ENCODE data around the gene FAM236C.
"Not testable (repeated sequence)": the region's sequence is repeated elsewhere in the genome, so short reads cannot be mapped to it uniquely, and the experiment has no call there.

FAM236C gene

GRCh38 chrX:72912315-72912714 lies at the start of gene FAM236C:
Gene FAM236C, plus strand, starts transcription at chrX:72912615. Its CDS starts 100 bp downstream, at chrX:72912715.
- H3K4me3 ChIP-seq (ENCODE audit: low read length); DNase-seq (ENCODE audit: low read depth): not testable (repeated sequence)

GRCh38 chrX:72882898-72883297 lies 29.5 kb upstream of the FAM236C start:
- not testable (repeated sequence) for H3K4me3 ChIP-seq (ENCODE audit: low read length); DNase-seq (ENCODE audit: low read depth)

GRCh38 chrX:72889740-72890139 lies 22.7 kb upstream of the FAM236C start:
- not testable (repeated sequence) for DNase-seq (ENCODE audit: low read depth); H3K4me3 ChIP-seq (ENCODE audit: low read length)

- H3K4me3 ChIP-seq (ENCODE audit: low read length); DNase-seq (ENCODE audit: low read depth): not testable (repeated sequence)
Measured at GRCh38 chrX:72916096-72916495, 3.7 kb downstream of the FAM236C start.

GRCh38 chrX:72932283-72932682 lies 19.9 kb downstream of the FAM236C start:
- not testable (repeated sequence) for H3K4me3 ChIP-seq (ENCODE audit: low read length); DNase-seq (ENCODE audit: low read depth)

- not testable (repeated sequence) for H3K4me3 ChIP-seq (ENCODE audit: low read length); DNase-seq (ENCODE audit: low read depth)
Measured at GRCh38 chrX:72936455-72936854, 24.0 kb downstream of the FAM236C start.

- DNase-seq (ENCODE audit: low read depth); H3K4me3 ChIP-seq (ENCODE audit: low read length): not testable (repeated sequence)
Measured at GRCh38 chrX:72936882-72937455, 24.6 kb downstream of the FAM236C start.

GRCh38 chrX:72937906-72938305 lies 25.5 kb downstream of the FAM236C start, which contains the start of gene FAM236A:
Gene FAM236A, plus strand, starts transcription at chrX:72938206. Its CDS starts 57 bp downstream, at chrX:72938263.
- not testable (repeated sequence) for DNase-seq (ENCODE audit: low read depth); H3K4me3 ChIP-seq (ENCODE audit: low read length)

GRCh38 chrX:72942272-72942671 lies 29.9 kb downstream of the FAM236C start:
- DNase-seq (ENCODE audit: low read depth); H3K4me3 ChIP-seq (ENCODE audit: low read length): not testable (repeated sequence)

- DNase-seq (ENCODE audit: low read depth); H3K4me3 ChIP-seq (ENCODE audit: low read length): not testable (repeated sequence)
Measured at GRCh38 chrX:72943035-72943818, 30.8 kb downstream of the FAM236C start.

GRCh38 chrX:72943819-72944169 lies 31.4 kb downstream of the FAM236C start, which contains the start of gene DMRTC1:
Gene DMRTC1, minus strand, starts transcription at chrX:72943837. Its CDS starts 68,143 bp downstream, at chrX:72875694.
- not testable (repeated sequence) for H3K4me3 ChIP-seq (ENCODE audit: low read length); DNase-seq (ENCODE audit: low read depth)

GRCh38 chrX:72959971-72960370 lies 47.6 kb downstream of the FAM236C start:
- DNase-seq (ENCODE audit: low read depth); H3K4me3 ChIP-seq (ENCODE audit: low read length): not testable (repeated sequence)
